Neutrophil (primary cell): Measurements from ENCODE around the gene MTMR6.

ENCODE experiments used
- H3K27ac ChIP-seq: fragments of 200-600 bp; sonication (generic); 2 replicates; pipeline ENCODE4 v1.5.1; 2016; ENCODE audit warnings: mild to moderate bottlenecking, moderate library complexity
- H3K27me3 ChIP-seq: fragments of 200-600 bp; sonication (generic); 2 replicates; pipeline ENCODE4 v1.6.0; 2016; ENCODE audit warnings: mild to moderate bottlenecking
- H3K36me3 ChIP-seq: fragments of 200-600 bp; sonication (generic); 2 replicates; pipeline ENCODE4 v1.5.1; 2017
- H3K4me1 ChIP-seq, 2 experiments: fragments of 200-600 bp in 1 of 2; sonication (generic) in 1 of 2; 1 replicate in 1 of 2; 2 replicates in 1 of 2; pipeline versions ENCODE4 v1.5.1 to v1.6.1; 2013 to 2016; ENCODE audit warnings: low read depth in 1 of 2, low read length in 1 of 2, mild to moderate bottlenecking in 1 of 2, moderate library complexity in 1 of 2; ENCODE audit not compliant: control insufficient read depth in 1 of 2, insufficient read depth in 1 of 2
- H3K4me3 ChIP-seq, 2 experiments: fragments of 200-600 bp in 1 of 2; sonication (generic) in 1 of 2; 1 replicate in 1 of 2; 2 replicates in 1 of 2; pipeline ENCODE4 v1.5.1; 2013 to 2016; ENCODE audit warnings: low read depth in 1 of 2, low read length in 1 of 2, mild to moderate bottlenecking in 1 of 2, moderate library complexity in 1 of 2
- H3K9me3 ChIP-seq: fragments of 200-600 bp; sonication (generic); 2 replicates; pipeline ENCODE4 v1.5.1; 2016
- TF ChIP-seq, protein P1 (sequence below): fragments of 200-600 bp; sonication (generic); IDR thresholded peaks from 2 replicates; pipeline ENCODE4 v1.5.1; 2016; ENCODE audit warnings: antibody characterized with exemption

Gene MTMR6

DNA sequence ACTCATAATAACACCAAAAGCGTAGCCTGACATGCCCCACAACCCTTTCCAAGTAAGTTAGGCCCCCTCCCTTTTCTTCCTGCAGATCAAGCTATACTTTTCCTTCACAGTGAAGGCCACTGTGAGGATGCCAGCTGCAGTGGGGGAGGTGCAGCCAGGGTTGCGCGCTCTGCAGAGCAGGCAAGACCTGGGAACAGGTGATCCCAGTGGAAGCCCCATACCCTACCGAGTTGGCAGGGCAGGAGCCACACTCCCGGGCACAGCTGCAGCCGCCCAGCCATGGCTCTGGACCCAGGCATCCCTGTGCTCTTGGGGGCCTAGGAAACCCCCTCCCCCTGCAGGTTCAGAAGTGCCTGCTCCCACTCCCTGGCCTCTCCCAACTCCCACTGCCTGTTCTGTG, 18.7 kb downstream of the MTMR6 start:
- Histone ChIP-seq H3K36me3 (peaks cover 77% of the 10 kb centered on the region), H3K27me3 (no peaks in the 10 kb centered on the region), H3K4me3 (no peak overlapping the region), H3K4me1 (no peaks in the 10 kb centered on the region), H3K9me3 (no peaks in the 10 kb centered on the region), H3K27ac (no peak overlapping the region)
- TF ChIP-seq, protein P1, sequence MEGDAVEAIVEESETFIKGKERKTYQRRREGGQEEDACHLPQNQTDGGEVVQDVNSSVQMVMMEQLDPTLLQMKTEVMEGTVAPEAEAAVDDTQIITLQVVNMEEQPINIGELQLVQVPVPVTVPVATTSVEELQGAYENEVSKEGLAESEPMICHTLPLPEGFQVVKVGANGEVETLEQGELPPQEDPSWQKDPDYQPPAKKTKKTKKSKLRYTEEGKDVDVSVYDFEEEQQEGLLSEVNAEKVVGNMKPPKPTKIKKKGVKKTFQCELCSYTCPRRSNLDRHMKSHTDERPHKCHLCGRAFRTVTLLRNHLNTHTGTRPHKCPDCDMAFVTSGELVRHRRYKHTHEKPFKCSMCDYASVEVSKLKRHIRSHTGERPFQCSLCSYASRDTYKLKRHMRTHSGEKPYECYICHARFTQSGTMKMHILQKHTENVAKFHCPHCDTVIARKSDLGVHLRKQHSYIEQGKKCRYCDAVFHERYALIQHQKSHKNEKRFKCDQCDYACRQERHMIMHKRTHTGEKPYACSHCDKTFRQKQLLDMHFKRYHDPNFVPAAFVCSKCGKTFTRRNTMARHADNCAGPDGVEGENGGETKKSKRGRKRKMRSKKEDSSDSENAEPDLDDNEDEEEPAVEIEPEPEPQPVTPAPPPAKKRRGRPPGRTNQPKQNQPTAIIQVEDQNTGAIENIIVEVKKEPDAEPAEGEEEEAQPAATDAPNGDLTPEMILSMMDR, result no peak

DNA sequence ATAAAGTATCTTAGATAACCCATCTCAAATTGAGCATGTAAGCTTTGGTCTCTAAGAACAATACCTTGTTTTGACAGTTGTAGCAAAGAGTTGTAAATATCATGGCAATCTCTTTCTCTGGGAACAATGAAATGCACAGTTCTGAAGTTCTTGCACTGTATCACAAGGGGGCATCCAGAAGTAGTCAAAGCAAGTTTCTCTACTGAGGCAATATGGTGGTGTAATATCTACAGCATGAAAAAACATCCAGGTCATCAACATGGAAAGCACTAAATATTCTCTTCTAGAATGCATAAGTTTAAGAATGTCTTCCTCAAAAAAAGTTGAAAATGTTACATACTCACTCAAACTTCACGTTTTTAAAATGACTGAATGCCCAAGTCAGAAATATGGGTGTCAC, 19.6 kb downstream of the MTMR6 start:
- Histone ChIP-seq H3K27me3 (no peaks in the 10 kb centered on the region), H3K9me3 (no peaks in the 10 kb centered on the region), H3K4me3 (no peak overlapping the region), H3K4me1 (no peaks in the 10 kb centered on the region), H3K27ac (peak overlapping the region; percentile 9), H3K36me3 (peaks cover 77% of the 10 kb centered on the region)
- TF ChIP-seq, protein P1, result no peak

DNA sequence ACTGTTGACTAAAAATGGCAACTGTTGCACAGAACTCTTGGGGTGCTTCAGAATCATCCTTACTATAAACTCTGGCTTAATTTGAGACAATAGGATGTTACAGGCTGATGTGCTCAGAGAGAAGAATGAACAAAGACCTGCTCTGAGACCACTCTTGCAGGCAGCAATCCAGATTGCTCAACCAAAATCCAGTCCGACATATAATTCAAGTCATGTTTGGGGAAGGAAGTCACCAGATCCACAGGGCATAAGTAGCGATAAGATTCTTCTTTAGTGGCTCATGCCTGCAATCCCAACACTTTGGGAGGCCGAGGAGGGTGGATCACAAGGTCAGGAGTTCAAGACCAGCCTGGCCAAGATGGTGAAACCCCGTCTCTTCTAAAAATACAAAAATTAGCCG, 20.6 kb downstream of the MTMR6 start:
- peaks cover 81% of the 10 kb centered on the region for H3K36me3 ChIP-seq
- H3K27ac ChIP-seq, result peak overlapping the region; percentile 23
- no peak overlapping the region for H3K4me3 ChIP-seq
- TF ChIP-seq, protein P1, result no peak
- no peaks in the 10 kb centered on the region for H3K9me3 ChIP-seq
- H3K27me3 ChIP-seq, result no peaks in the 10 kb centered on the region
- no peaks in the 10 kb centered on the region for H3K4me1 ChIP-seq

DNA sequence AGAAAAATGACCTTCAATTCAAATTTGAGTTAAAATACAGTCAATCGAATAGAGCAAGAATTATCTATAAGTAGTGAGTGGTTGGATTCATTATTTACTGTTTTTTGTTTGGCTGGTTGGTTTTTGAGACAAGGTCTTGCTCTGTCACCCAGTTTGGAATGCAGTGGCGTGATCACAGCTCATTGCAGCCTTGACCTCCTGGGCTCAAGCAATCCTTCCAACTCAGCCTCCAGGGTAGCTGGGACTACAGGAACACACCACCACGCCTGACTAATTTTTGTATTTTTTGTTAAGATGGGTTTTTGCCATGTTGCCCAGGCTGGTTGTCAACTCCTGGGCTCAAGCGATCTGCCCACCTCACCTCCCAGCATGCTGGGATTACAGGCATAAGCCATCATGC, 25.0 kb downstream of the MTMR6 start:
- Histone ChIP-seq H3K36me3 (peaks cover 97% of the 10 kb centered on the region), H3K27ac (no peak overlapping the region), H3K27me3 (no peaks in the 10 kb centered on the region), H3K4me1 (no peaks in the 10 kb centered on the region), H3K4me3 (no peak overlapping the region), H3K9me3 (no peaks in the 10 kb centered on the region)
- TF ChIP-seq, protein P1, result no peak

DNA sequence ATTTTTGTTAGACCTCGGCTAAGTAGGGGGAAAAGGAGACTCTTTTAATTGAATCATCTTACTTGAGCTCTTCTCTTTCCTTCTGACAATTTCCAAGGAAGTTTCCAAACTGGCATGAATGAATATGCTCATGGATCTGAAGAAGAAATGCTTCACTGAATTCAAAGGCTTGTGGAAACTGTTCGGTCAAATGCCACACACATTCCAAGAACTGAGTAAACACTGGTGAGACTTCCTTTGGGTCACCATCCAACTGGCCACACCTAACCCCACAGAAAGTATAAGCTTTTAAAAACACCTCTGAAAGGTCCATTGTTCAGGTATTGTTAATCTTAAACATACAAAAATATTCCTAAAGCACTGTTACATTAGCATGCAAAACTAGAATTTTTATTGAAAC, 33.6 kb downstream of the MTMR6 start:
- H3K27ac ChIP-seq, result no peak overlapping the region
- H3K9me3 ChIP-seq, result no peaks in the 10 kb centered on the region
- TF ChIP-seq, protein P1, result no peak
- H3K27me3 ChIP-seq, result no peaks in the 10 kb centered on the region
- H3K36me3 ChIP-seq, result peaks cover 92% of the 10 kb centered on the region
- peaks cover 12 to 14% of the 10 kb centered on the region in 2 experiments for H3K4me1 ChIP-seq
- H3K4me3 ChIP-seq, result no peak overlapping the region

DNA sequence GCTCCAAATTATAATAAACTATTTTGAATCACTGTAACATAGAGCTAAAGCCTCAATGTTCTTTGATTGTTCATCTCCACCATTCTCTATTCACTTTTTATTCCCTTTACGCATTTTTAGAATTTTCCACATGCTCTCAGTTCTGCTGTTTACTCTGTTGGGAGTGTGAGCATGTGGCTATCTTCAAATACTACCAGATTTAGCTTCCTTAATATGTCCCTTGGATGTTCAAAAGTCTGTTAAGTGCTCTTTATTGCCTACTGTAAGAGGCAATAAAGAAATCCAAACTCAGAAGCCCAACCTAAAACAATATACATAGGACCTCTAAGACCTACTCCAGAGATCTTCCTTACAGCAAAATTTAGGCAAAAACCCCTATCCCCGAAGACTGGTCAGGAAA, 34.5 kb downstream of the MTMR6 start:
- TF ChIP-seq, protein P1, result no peak
- no peaks in the 10 kb centered on the region for H3K27me3 ChIP-seq
- peaks cover 83% of the 10 kb centered on the region for H3K36me3 ChIP-seq

More for the DNA sequence above, 34.5 kb downstream of the MTMR6 start:
- H3K4me1 ChIP-seq, result peaks cover 18 to 21% of the 10 kb centered on the region in 2 experiments
- no peaks in the 10 kb centered on the region for H3K9me3 ChIP-seq
- peak overlapping the region; percentile 62 for H3K27ac ChIP-seq
- no peak overlapping the region for H3K4me3 ChIP-seq
